GM12874 (cell line): ENCODE results near the gene SAXO1.

Experiments used
- TF ChIP-seq, protein P1 (sequence below): IDR thresholded peaks from 2 replicates; pipeline ENCODE4 v1.5.1; 2011; ENCODE audit warnings: low read depth, mild to moderate bottlenecking, control low read depth, low read length, moderate library complexity; ENCODE audit not compliant: insufficient read depth

SAXO1 gene

DNA sequence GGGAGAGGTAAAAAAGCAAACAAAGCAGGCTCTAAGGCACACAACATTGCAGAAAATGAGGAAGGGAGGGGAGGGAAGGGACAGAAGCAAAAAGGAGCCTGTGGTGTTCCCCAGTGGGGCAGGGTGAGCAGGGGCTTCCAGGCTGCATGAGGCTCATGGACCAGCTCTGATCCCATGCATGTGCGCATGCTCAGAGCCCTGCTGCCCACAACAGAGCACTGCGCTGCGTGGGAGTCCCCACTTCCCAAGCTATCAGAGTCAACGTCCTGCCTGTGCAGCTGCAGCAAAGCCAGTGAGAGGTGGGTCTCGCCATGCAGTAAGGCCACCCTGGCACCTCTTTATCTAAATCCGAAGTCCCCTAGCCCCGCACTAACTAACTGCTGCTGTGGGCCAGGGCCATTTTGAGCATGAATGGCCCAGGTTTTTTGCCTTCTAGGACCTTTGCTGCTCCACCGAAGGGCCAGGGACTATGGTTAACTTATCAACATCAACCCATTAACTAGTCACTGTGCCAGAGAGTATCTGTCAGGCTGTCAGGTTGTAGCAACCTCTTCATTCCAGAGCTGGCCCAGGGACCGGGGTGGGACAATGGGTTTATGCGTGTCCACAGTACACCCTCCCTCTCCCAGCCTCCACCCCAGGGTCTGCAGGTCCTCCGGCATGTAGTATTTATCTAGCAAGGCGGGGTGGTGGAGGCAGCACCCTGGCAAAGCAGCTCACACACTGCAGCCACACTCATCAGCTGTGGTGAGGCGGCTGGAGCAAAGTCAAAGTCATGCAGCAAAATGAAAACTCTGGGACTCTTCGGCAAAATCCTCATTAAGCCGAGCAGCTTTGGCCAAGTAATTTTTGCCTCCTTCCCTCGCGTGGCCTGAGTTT is 123.6 kb downstream of the SAXO1 start:
- TF ChIP-seq, protein P1, sequence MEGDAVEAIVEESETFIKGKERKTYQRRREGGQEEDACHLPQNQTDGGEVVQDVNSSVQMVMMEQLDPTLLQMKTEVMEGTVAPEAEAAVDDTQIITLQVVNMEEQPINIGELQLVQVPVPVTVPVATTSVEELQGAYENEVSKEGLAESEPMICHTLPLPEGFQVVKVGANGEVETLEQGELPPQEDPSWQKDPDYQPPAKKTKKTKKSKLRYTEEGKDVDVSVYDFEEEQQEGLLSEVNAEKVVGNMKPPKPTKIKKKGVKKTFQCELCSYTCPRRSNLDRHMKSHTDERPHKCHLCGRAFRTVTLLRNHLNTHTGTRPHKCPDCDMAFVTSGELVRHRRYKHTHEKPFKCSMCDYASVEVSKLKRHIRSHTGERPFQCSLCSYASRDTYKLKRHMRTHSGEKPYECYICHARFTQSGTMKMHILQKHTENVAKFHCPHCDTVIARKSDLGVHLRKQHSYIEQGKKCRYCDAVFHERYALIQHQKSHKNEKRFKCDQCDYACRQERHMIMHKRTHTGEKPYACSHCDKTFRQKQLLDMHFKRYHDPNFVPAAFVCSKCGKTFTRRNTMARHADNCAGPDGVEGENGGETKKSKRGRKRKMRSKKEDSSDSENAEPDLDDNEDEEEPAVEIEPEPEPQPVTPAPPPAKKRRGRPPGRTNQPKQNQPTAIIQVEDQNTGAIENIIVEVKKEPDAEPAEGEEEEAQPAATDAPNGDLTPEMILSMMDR = no peak

DNA sequence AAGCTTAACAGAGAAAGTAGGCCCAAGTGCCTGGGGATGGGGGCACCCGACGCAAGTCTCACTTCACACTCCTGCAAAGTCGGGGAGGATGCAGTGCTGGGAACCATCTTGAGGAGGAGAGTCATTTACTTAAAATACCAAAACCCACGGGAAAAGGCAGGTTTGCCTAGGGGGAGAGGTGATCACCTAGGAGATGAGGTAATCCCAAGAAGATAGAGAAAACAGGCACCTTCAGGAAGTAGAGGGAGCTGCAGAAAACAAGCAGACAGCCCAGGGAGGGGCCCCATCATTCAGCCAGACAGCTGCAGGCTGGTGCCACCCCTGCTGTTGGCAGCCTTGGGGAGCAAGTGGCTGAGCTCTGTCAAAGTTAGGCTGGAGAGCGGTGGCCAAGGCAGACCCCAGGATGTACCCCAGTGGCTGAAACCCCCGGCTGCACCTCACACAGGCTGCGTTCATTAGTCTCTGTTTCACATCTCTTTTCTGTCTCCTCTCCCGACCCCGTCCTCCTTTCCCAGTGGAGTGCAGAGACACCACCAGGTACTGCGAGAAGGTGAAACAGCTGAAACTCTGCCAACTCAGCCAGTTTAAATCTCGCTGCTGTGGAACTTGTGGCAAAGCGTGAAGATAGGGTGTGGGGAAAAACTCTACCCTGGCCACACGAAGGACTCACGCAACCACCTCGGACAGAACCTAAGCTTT is 124.9 kb downstream of the SAXO1 start:
- TF ChIP-seq, protein P1 = no peak

DNA sequence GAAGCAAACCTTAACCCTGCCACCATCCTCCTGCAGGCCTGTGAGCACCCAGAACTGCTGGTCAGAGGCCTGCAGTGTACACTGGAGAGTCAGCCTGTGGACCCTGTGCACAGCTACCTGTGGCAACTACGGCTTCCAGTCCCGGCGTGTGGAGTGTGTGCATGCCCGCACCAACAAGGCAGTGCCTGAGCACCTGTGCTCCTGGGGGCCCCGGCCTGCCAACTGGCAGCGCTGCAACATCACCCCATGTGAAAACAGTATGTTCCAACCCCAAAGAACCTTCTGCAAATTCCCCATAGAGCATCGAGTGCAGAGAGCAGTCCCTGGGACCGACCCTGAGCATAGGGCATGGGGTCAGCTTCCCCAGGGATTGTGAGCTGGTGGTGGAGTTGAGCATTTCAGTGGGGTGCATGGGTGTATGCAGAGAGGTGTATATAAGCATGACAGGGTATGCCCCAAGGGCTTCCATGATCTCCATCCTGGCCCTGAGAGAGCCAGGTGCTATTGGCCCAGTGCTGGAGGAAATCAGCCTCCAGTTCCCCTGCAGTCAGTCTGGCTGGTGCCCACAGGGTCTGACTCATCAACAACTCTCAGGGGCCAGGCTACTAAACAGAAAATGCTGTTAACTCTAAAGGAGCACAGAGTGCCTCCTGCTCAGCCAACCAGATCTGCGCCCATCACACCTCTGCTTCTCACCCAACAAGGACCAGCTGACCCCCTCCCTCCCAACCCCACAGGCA is 126.2 kb downstream of the SAXO1 start:
- TF ChIP-seq, protein P1 = no peak

DNA sequence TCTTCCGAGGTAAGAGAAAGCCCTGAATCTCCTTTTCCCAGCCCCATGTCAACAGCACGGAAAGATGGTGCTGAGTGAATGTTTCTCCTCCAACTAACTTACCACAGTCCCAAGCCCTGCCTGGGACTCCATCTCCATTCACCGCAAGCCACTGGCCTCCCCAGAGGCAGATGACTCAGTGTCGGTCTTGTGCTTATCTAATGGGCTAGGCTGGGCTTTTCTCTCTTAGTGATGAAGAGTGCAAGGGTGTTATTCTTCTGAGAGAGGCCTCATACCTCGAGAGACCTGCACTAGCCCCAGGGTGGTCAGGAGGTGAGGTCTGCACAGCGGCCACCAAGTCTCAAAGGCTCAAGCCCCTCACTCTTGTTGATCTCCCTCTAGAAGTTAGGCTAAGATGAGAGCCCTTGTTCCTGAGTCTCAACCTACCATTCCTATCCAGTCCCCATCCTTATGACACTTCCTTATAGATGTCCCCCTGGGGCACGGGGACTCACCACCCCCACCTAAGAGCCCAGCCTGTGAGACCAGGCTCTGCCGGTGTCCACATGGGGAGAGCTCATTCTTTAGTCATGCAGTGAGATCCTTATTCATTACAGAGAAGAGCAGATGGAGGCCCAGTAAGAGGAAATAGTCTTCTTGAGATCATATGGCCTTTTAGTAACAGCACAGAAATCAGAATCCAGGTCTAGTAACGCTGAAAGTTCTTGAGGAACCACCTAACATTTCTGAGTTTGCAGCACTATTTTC is 127.0 kb downstream of the SAXO1 start:
- TF ChIP-seq, protein P1 = no peak

DNA sequence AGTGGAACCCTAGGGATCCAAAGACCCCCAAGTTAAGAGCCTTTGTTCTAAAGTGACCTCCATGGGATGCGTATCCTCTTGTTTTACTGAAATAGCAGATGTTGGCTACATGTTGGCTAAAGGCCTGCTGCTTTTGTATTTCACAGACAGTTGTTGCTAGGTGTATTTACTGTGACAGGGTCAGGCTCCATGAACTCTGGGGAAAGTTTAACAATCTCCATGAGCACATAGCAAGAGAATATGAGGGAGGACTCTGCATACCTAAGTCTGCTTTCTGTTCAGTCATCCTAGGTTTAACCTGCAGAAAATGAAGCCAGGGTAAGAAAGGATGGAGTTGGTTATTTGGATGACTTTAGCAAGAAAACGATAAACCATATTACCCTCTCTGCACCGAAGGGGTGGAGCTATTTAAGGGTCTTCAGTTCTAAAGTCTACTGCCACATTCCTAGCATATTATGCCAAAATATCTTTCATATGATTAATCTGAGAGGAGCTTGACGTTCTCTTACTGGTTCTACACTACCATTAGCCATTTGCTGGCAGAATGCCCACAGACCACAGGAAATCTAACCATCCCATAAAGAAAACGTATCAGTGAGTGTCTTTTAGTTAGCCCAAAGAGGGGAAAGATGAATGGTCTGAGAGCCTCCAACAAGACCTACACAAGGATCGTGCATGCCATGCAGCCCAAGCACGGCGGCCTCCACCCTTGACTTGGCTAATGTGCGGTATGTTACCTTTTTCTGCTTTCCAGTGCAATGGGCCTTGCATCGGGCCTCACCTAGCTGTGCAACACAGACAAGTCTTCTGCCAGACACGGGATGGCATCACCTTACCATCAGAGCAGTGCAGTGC is 127.8 kb downstream of the SAXO1 start:
- TF ChIP-seq, protein P1 = no peak

DNA sequence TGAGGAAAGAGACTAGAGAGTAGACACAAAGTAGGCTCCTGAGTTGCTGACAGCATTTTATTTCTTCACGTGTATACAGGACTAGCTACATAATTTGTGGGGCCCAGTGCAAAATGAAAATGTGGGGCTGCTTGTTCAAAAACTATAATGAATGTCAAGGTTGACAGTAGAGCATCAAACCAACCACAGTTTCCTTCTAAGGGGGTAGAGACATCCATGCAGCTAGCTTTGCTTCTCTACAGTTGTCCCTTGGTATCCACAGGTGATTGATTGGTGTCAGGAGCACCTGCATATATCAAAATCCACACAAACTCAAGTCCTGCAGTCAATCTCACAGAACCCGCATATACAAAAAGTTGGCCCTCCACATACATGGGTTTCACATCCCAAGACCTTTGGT is 129.6 kb downstream of the SAXO1 start:
- TF ChIP-seq, protein P1 = no peak
